CD4-positive, CD25-positive, alpha-beta regulatory T cell (primary cell): Measurements from ENCODE around the gene RHOT2. TPM values are rescaled to one million over a fixed set of nuclear protein-coding genes. Genes with fewer than 3 reads are reported as not detected.

ENCODE experiments used
- ATAC-seq, 2 donors: fragments of 150-1000 bp; cut with Tn5 transposase; one replicate each; pipeline ENCODE4 v1.10.0; 2021; ENCODE audit warnings: low read depth in 2 of 2, moderate number of reproducible peaks in 2 of 2, moderate library complexity in 1 of 2
- DNase-seq, 3 donors: peaks; one replicate each; pipeline versions ENCODE4 v3.0.0 to v3.0.0-alpha.2; 2012 to 2022; ENCODE audit warnings: mixed read lengths in 1 of 3
- H3K27ac ChIP-seq: one replicate; pipeline ENCODE4 v1.7.0; 2013; ENCODE audit warnings: mild to moderate bottlenecking, low read length; ENCODE audit not compliant: insufficient read depth, poor library complexity, severe bottlenecking
- H3K27me3 ChIP-seq: one replicate; pipeline ENCODE4 v1.7.0; 2013; ENCODE audit warnings: low read length; ENCODE audit not compliant: control insufficient read depth, insufficient read depth
- H3K36me3 ChIP-seq: one replicate; pipeline ENCODE4 v1.7.0; 2013; ENCODE audit warnings: mild to moderate bottlenecking, low read length, moderate library complexity; ENCODE audit not compliant: control insufficient read depth, insufficient read depth
- H3K4me1 ChIP-seq: 2 replicates; pipeline ENCODE4 v1.7.0; 2013; ENCODE audit warnings: mild to moderate bottlenecking, low read length; ENCODE audit not compliant: insufficient read depth, control insufficient read depth, poor library complexity, severe bottlenecking
- H3K4me3 ChIP-seq: one replicate; pipeline ENCODE4 v1.7.0; 2013; ENCODE audit warnings: low read depth, mild to moderate bottlenecking, low read length, moderate library complexity
- H3K9me3 ChIP-seq, 2 experiments: 1 replicate in 1 of 2; 2 replicates in 1 of 2; pipeline ENCODE4 v1.7.0; 2013; ENCODE audit warnings: low read length in 2 of 2, mild to moderate bottlenecking in 1 of 2, moderate library complexity in 1 of 2; ENCODE audit not compliant: control insufficient read depth in 2 of 2
- H3K27ac Mint-ChIP-seq, 3 donors: one replicate each; pipeline ENCODE4 v1.8.0; 2020 to 2022; ENCODE audit warnings: mild to moderate bottlenecking in 3 of 3, mixed read lengths in 3 of 3, moderate library complexity in 2 of 3
- H3K27me3 Mint-ChIP-seq: one replicate; pipeline ENCODE4 v1.8.0; 2022; ENCODE audit warnings: mild to moderate bottlenecking, mixed read lengths
- H3K36me3 Mint-ChIP-seq: one replicate; pipeline ENCODE4 v1.8.0; 2020; ENCODE audit warnings: mixed read lengths
- H3K4me1 Mint-ChIP-seq, 4 donors: one replicate each; pipeline ENCODE4 v1.8.0; 2020 to 2022; ENCODE audit warnings: mixed read lengths in 4 of 4, mild to moderate bottlenecking in 1 of 4
- H3K4me3 Mint-ChIP-seq, 4 donors: one replicate each; pipeline ENCODE4 v1.8.0; 2020 to 2022; ENCODE audit warnings: mild to moderate bottlenecking in 4 of 4, mixed read lengths in 4 of 4, moderate library complexity in 3 of 4
- H3K9me3 Mint-ChIP-seq, 7 donors: one replicate each; pipeline ENCODE4 v1.8.0; 2020 to 2022; ENCODE audit warnings: mixed read lengths in 7 of 7, mild to moderate bottlenecking in 3 of 7, moderate library complexity in 2 of 7
- polyA plus RNA-seq, 4 donors: library from polyadenylated mRNA; unstranded; fragments of 300-500 nt; fragmentation: Illumina TruSeq; gene quantifications; one replicate each; pipeline ENCODE4 v1.2.3, GENCODE V29; 2021
- total RNA-seq: library from RNA; stranded (reverse); gene quantifications from one replicate; pipeline ENCODE4 v1.2.3, GENCODE V29; 2022

Gene RHOT2
- total and polyA plus RNA-seq, 5 donors from 2014 or later, result 34.3 to 212 (median 41.8) TPM

DNA sequence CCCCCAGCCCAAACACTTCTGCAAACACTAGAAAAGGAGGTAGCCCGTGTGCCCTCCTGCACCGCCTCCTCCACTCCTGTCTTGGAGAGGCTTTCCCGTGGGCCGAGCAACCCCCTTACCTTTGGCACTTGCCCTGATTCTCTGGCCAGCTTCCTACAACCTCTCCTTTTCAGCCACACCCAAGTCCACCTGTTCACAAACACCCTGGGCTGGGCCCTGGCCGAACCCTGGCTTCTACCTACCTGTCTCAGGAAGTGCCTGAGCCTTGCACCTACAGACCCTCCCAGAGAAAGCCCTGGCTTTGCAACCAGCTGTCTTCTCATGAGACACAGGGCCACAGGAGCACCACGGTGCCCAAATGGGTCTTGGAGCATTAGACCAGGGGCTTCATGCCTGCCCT lies 51.0 kb downstream of the RHOT2 start:
- Mint-ChIP-seq H3K4me1 (peaks cover 0 to 46% (median 10%) of the 10 kb centered on the region in 4 donors), H3K36me3 (no peaks in the 10 kb centered on the region), H3K27ac (peak overlapping the region; percentile 42 to 86 (median 58)), H3K9me3 (no peaks in the 10 kb centered on the region), H3K27me3 (peaks cover 5% of the 10 kb centered on the region), H3K4me3 (peak overlapping the region; percentile 86 to 93 (median 90))
- Histone ChIP-seq H3K4me3 (no peak overlapping the region), H3K9me3 (no peaks in the 10 kb centered on the region), H3K27ac (no peak overlapping the region), H3K27me3 (no peaks in the 10 kb centered on the region), H3K36me3 (no peaks in the 10 kb centered on the region), H3K4me1 (peaks cover 56% of the 10 kb centered on the region)
- ATAC-seq (no peak), DNase-seq (no peak)

DNA sequence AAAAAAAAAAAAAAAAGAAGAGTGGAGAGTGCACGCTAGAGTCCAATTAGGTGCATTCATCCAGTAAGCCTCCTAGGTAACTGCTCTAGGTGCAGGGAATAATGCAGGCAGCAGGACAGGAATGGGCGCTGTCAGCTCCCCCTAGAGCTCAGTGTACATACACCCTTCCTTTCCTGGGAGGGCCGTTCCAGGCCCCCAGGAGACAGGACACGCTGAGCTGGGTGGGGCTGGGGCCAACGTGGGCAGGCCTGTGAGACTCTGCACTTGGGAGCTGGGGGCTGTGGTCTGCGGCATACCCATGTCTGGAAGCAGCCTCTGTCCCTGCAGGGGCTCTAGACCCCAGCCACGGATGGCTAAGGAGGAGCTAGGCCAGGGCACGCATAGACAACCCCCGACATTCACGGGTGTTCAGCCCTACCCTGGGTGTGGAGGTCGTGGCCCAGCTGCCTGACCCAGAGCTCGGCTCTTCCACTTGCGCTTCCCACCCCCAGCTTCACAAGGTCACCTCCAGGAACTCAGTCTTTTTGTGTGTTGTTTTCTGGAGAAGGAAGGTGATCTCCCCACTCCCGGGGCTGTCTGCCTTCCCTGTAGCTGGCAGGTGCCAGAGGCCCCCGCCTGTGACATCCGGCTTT lies 52.0 kb downstream of the RHOT2 start:
- Histone ChIP-seq H3K36me3 (no peaks in the 10 kb centered on the region), H3K9me3 (no peaks in the 10 kb centered on the region), H3K27ac (peak overlapping the region; percentile 77), H3K4me3 (peak overlapping the region; percentile 51), H3K4me1 (peaks cover 49% of the 10 kb centered on the region), H3K27me3 (no peaks in the 10 kb centered on the region)
- Mint-ChIP-seq H3K9me3 (no peaks in the 10 kb centered on the region), H3K4me1 (peaks cover 0 to 43% (median 10%) of the 10 kb centered on the region in 4 donors), H3K27ac (peak overlapping the region; percentile 58 to 93 (median 86)), H3K4me3 (peak overlapping the region; percentile 86 to 93 (median 90)), H3K27me3 (peaks cover 4% of the 10 kb centered on the region), H3K36me3 (no peaks in the 10 kb centered on the region)
- ATAC-seq, result no peak
- peak in 1 of 3 donors; percentile 24 for DNase-seq

DNA sequence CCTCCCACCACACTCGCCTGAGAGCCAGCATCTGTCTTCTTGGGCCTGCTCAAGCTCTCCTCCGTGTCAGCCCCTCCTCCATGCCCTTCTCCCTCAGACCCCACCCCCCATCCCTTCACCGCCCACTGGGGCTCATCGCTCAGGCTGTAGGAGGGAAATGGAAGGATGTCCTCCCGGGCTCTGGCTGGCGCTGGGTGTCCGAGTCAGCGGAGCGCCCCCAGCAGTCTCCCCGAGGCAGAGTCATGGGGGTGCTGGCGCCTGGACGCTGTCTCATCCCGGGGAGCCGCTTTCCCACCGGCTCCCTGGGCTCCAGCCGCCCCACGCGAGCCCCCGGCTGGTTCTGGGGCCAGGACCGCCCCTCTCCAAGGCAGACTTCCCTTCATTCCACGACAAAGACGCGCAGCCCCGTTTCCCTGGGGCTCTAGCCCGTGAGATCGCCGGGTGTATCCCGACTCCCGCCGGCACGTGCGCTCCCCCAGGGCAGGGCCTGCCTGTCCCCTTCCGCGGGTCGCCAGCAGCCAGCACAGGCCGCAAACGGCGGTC lies 52.6 kb downstream of the RHOT2 start:
- no peaks in the 10 kb centered on the region for H3K36me3 ChIP-seq
- Mint-ChIP-seq H3K27ac (peak overlapping the region; percentile 58 to 93 (median 86)), H3K27me3 (peaks cover 4% of the 10 kb centered on the region), H3K4me3 (peak overlapping the region; percentile 86 to 93 (median 90)), H3K9me3 (no peaks in the 10 kb centered on the region), H3K4me1 (peaks cover 0 to 45% (median 10%) of the 10 kb centered on the region in 4 donors), H3K36me3 (no peaks in the 10 kb centered on the region)
- peak overlapping the region; percentile 77 for H3K27ac ChIP-seq
- H3K27me3 ChIP-seq, result no peaks in the 10 kb centered on the region
- peak overlapping the region; percentile 51 for H3K4me3 ChIP-seq
- ATAC-seq, result peak in 1 of 2 donors; percentile 15
- H3K4me1 ChIP-seq, result peaks cover 45% of the 10 kb centered on the region
- peak in 2 of 3 donors; percentile 45 to 66 for DNase-seq
- no peaks in the 10 kb centered on the region for H3K9me3 ChIP-seq

DNA sequence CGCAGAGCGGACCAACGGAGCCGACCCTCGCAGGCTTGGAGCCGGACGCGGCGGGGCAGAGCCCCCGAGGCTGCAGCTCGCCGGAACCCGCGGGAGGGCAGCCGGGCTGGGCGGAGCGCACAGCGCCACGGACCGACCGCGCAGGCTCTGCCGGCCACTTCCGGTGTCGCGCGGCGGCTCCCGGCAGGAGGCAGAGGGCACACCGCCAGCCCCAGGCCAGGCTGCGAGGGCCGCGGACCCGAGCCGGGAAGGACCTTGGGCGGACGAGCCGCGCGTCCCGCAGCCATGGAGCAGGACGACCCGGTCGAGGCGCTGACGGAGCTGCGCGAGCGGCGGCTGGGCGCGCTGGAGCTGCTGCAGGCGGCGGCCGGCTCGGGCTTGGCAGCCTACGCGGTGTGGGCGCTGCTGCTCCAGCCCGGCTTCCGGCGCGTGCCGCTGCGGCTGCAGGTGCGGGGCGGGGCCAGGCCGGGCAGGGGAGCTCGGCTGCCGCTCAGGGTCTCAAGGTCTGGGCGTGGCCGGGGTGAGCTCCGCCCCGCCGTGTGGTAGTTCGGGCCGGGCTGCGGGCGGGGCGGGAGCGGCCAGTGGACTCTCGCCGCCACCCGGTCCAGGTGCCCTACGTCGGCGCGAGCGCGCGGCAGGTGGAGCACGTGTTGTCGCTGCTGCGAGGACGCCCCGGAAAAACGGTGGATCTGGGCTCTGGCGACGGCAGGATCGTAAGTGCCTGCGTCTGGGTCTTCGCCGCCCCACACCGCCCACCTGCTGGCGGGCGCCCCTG lies 53.2 kb downstream of the RHOT2 start, which contains the start of gene ANTKMT:
Gene ANTKMT (plus strand): TSS at position 157 of the 775 bp plus-strand sequence. CDS start 129 bp downstream, at position 286.
- no peaks in the 10 kb centered on the region for H3K9me3 ChIP-seq
- H3K4me1 Mint-ChIP-seq, result peaks cover 0 to 44% (median 10%) of the 10 kb centered on the region in 4 donors
- no peaks in the 10 kb centered on the region for H3K36me3 Mint-ChIP-seq
- peaks cover 4% of the 10 kb centered on the region for H3K27me3 Mint-ChIP-seq
- no peaks in the 10 kb centered on the region for H3K36me3 ChIP-seq
- peaks cover 39% of the 10 kb centered on the region for H3K4me1 ChIP-seq
- peak within 1 kb of the TSS; percentile 77 for H3K27ac ChIP-seq
- ATAC-seq (peak; percentile 74 to 77), DNase-seq (peak; percentile 72 to 89 (median 84))
- peak within 1 kb of the TSS; percentile 80 to 93 (median 86) for H3K27ac Mint-ChIP-seq
- no peaks in the 10 kb centered on the region for H3K9me3 Mint-ChIP-seq
- H3K27me3 ChIP-seq, result no peaks in the 10 kb centered on the region
- H3K4me3 Mint-ChIP-seq, result peak within 1 kb of the TSS; percentile 86 to 93 (median 90)
- H3K4me3 ChIP-seq, result peak within 1 kb of the TSS; percentile 51

DNA sequence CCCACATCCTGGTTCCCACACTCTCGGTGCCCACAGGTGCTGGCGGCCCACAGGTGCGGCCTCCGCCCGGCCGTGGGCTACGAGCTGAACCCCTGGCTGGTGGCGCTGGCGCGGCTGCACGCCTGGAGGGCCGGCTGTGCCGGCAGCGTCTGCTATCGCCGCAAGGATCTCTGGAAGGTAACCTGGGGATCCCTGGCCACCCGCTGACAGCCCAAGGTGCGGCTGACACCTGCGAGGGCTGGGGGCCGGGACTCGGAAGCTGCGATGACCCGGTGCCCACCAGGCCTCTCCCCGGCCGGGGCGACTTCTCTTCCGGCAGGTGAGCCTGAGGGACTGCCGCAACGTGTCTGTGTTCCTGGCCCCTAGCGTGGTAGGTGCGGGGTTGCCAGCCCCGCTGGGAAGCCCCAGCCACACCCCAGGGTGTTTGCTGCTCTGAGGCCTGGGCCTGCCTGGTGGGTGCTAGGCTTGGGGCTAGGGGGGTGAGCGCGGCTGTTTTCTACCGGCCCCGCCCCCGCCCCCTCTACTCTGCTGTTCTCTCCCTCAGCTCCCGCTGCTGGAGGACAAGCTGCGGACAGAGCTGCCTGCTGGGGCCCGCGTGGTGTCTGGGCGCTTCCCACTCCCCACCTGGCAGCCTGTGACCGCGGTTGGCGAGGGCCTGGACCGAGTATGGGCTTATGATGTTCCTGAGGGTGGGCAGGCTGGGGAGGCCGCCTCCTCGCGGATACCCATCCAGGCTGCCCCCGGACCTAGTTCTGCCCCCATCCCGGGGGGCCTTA lies 54.0 kb downstream of the RHOT2 start:
- peak; percentile 4 to 5 for ATAC-seq
- H3K27me3 ChIP-seq, result no peaks in the 10 kb centered on the region
- H3K9me3 ChIP-seq, result no peaks in the 10 kb centered on the region
- peaks cover 45% of the 10 kb centered on the region for H3K4me1 ChIP-seq
- no peaks in the 10 kb centered on the region for H3K36me3 Mint-ChIP-seq
- H3K36me3 ChIP-seq, result no peaks in the 10 kb centered on the region
- H3K4me1 Mint-ChIP-seq, result peaks cover 0 to 43% (median 10%) of the 10 kb centered on the region in 4 donors
- H3K27ac Mint-ChIP-seq, result peak overlapping the region; percentile 38 to 80 (median 59)
- peak overlapping the region; percentile 77 for H3K27ac ChIP-seq
- no peaks in the 10 kb centered on the region for H3K27me3 Mint-ChIP-seq
- H3K4me3 ChIP-seq, result no peak overlapping the region
- H3K9me3 Mint-ChIP-seq, result no peaks in the 10 kb centered on the region
- peak overlapping the region; percentile 37 to 85 (median 77) for H3K4me3 Mint-ChIP-seq
- no peak for DNase-seq

DNA sequence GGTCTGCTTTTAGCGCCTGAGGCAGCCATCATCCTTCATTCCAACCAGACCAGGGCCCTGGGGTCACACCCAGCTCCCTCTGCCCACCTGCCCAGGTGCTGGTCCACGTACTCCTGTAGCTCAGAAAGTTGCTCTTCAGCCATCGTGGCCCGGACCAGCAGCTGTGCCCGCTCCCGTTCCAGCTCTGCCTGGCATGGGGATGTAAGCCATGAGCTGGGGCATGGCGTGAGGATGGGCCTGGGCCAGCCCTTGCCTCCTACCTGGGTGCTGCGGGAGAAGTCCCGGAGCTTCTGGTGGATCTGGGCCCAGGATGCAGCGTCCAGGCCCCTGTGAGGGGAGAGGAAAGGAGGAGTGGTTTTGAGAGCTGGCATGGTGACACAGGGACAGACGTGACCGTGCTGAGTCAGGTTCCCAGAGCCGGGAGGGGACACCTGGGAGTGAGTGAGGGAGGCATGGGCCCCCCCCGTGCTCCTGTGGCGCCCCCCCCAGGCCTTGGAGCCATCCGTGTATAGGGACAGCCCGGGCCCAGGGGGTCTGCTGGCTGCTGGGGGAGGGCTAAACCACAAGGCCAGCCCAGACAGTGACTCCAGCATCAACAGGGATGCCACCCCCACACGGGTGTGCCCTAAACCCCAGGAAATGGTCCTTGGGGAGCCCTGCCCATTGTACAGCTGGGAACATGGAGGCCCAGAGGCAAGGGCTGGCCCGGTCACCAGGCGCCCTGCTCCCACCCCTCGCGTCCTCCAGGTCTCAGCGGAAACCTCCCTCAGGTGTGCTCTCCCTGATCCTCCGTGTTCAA lies 55.1 kb downstream of the RHOT2 start:
- Mint-ChIP-seq H3K4me3 (peak overlapping the region; percentile 37 to 87 (median 80)), H3K9me3 (no peaks in the 10 kb centered on the region), H3K36me3 (no peaks in the 10 kb centered on the region), H3K27ac (peak overlapping the region in 1 of 3 donors; percentile 66), H3K27me3 (no peaks in the 10 kb centered on the region), H3K4me1 (peaks cover 0 to 43% (median 10%) of the 10 kb centered on the region in 4 donors)
- Histone ChIP-seq H3K27ac (peak overlapping the region; percentile 77), H3K36me3 (no peaks in the 10 kb centered on the region), H3K4me1 (peaks cover 54% of the 10 kb centered on the region), H3K4me3 (no peak overlapping the region), H3K27me3 (no peaks in the 10 kb centered on the region), H3K9me3 (no peaks in the 10 kb centered on the region)
- ATAC-seq, result no peak
- DNase-seq, result no peak
